HG03460 (cell line): ENCODE results near the gene SPATA33.
"Not testable (repeated sequence)": the region's sequence is repeated elsewhere in the genome, so short reads cannot be mapped to it uniquely, and the experiment has no call there.

Source experiments
- ATAC-seq: cut with Tn5 transposase; IDR thresholded peaks from one replicate; pipeline ENCODE4 v1.9.1; 2021; ENCODE audit not compliant: unreplicated experiment

Gene SPATA33

GRCh38 chr16:89658221-89658879, 714 bp downstream of the SPATA33 start:
- peak; percentile 14 for ATAC-seq

DNA sequence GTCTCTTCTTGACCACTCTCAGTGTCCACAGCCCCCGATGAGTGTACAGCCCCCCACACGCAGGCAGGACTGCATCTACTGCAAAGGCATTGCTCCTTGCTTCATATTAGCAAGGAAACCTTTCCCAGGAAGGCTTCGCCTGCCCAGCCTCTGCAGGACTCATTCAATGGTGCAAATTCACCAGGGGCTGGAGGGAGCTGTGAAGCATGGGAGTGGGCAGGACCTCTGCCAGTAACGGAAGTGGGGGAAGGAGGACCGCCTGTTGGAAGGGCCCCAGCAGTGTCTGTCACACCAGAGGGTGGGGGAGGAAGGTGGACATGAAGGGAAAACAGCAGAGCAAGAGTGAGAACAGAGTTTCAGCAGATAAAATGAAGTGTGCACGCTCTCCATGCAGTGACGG, 2.5 kb downstream of the SPATA33 start:
- no peak for ATAC-seq

DNA sequence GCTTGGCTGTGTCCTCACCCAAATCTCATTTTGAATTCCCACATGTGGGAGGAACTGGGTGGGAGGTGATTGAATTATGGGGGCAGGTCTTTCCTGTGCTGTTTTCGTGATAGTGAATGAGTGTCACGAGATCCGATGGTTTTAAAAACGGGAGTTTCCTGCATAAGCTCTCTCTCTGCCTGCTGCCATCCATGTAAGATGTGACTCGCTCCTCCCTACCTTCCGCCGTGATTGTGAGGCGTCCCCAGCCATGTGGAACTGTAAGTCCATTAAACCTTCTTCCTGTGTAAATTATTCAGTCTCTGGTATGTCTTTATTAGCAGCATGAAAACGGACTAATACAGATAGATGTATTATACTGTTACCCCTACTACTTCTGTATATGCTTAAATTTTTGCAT, 3.6 kb downstream of the SPATA33 start:
- ATAC-seq: no peak

DNA sequence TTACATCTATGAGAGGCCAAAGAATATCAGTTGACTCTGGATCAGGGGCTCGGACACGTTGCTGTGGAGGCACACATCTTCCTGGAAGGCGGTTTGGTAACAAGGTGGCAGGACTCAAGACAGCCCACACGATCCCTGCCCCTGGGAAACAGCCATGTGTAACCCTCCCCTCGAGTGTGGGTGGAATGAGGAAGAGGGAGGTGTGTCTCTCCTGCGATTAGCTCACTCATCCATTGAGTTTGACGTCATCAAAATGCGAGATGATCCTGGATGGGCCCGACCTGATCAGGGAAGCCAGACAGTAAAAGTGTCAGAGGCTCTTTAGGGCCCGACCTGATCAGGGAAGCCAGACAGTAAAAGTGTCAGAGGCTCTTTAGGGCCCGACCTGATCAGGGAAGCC, 6.6 kb downstream of the SPATA33 start:
- not testable (repeated sequence) for ATAC-seq

DNA sequence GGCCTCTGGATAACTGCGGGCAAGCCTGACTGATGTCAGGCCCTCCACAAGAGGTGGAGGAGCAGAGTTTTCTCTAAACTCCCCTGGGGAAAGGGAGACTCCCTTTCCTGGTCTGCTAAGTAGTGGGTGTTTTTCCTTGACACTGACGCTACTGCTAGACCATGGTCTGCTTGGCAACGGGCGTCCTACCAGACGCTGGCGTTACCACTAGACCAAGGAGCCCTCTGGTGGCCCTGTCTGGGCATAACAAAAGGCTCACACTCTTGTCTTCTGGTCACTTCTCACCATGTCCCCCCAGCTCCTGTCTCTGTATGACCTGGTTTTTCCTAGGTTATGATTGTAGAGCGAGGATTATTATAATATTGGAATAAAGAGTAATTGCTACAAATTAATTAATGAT, 9.4 kb downstream of the SPATA33 start:
- not testable (repeated sequence) for ATAC-seq

DNA sequence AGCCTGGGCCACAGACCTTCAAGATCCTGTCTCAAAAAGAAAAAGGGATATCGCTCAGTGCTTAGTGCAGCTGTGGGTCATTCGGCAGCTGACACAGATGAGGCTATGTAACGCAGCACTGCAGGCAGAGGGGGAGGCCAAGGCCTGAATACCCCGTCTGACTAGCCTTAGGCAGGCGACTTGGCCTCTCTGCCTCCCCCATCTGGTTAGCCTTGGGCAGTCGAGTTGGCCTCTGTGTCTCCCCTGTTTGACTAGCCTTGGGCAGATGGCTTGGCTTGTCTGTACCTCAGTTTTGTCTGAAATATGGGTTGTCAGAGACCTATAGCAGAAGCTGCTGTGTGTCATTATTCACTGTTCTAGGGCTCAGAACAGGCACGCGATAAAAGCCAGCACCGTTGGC, 10.0 kb downstream of the SPATA33 start:
- no peak for ATAC-seq

DNA sequence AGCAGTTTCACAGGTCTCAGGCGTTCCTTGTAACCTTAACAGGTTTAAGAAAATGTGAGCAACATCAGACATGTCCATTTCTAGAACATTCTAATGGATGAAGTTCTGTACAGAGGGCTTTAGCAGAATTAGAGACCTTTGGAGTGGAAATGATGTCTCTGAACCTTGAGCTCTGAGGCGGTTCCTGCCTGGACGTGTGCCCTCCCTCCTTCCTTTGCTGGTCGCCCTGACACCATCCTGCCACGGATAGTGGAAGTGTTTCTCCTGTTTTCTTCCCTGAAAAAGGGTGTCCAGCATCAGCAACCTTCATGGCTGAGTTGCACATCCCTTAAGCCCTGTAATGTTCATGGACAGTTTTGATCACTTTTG, 11.1 kb downstream of the SPATA33 start:
- no peak for ATAC-seq

DNA sequence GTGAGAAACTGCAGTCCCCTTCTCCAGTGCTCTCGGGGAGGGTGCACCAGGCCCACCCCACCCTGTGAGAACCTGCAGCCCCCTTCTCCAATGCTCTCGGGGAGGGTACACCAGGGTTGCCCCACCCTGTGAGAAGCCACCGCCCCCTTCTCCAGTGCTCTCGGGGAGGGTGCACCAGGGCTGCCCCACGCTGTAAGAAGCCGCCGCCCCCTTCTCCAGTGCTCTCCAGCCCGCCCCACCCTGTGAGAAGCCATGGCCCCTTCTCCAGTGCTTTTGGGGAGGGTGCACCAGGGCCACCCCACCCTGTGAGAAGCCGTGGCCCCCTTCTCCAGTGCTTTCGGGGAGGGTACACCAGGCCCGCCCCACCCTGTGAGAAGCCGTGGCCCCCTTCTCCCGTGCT, 12.1 kb downstream of the SPATA33 start:
- ATAC-seq: no peak

GRCh38 chr16:89670496-89671431, 13.1 kb downstream of the SPATA33 start:
- ATAC-seq: no peak

DNA sequence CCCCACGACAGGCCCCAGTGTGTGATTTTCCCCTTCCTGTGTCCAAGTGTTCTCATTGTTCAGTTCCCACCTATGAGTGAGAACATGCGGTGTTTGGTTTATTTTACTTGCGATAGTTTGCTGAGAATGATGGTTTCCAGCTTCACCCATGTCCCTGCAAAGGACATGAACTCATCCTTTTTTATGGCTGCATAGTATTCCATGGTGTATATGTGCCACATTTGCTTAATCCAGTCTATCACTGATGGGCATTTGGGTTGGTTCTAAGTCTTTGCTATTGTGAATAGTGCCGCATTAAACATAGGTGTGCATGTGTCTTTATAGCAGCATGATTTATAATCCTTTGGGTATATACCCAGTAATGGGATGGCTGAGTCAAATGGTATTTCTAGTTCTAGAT, 13.9 kb downstream of the SPATA33 start:
- ATAC-seq: not testable (repeated sequence)

- no peak for ATAC-seq
Measured at GRCh38 chr16:89672177-89672941, 14.7 kb downstream of the SPATA33 start.

GRCh38 chr16:89678258-89678657, 20.6 kb downstream of the SPATA33 start:
- ATAC-seq: no peak

GRCh38 chr16:89685916-89686315, 28.3 kb downstream of the SPATA33 start:
- no peak for ATAC-seq

DNA sequence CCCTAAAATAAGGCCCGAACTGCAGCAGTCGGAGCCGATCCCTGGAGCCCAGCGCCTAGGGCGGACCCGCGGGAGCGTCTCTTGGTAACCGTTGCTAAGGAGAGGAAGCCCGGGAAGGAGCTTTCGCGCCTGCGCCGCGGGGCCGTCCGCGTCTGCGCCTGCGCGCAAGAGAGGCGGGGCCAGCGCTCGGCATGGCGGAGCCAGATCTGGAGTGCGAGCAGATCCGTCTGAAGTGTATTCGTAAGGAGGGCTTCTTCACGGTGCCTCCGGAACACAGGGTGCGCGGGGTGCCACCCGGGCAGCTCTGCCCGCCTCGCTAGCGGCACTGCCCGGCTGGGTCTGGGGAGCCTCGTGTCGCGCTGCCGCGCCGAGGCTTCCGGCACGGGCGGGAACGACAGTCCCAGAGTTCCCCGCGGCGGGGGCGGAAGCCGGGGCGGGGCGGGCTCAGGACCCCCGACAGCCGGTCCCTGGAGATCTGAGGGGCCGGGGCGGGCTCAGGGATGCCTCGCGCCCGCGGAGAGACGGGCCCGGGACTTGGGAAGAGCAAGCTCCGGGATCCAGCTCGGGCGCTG, 29.0 kb downstream of the SPATA33 start, which contains the start of gene CDK10:
TSS of gene CDK10 (plus strand) at position 170 of the 572 bp plus-strand sequence. CDS start at position 192, 22 bp downstream.
- peak; percentile 64 for ATAC-seq

GRCh38 chr16:89687092-89687940, 29.7 kb downstream of the SPATA33 start:
- ATAC-seq: peak; percentile 42

- no peak for ATAC-seq
Measured at GRCh38 chr16:89688395-89688794, 30.8 kb downstream of the SPATA33 start.

- ATAC-seq: no peak
Measured at GRCh38 chr16:89689142-89689541, 31.5 kb downstream of the SPATA33 start.

DNA sequence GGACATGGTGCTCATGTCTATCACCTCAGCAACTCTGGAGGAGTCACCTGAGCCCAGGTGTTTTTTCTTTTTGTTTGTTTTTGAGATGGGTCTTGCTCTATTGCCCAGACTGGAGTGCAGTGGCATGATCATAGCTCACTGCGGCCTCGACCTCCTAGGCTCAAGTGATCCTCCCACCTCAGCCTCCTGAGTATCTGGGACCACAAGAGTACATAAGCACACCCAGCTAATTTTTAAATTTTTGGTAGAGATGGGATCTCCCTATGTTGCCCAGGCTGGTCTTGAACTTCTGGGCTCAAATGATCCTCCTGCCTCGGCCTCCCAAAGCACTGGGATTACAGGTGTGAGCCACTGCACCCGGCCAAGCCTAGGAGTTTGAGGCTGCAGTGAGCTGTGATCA, 32.0 kb downstream of the SPATA33 start:
- not testable (repeated sequence) for ATAC-seq

GRCh38 chr16:89690392-89690901, 32.8 kb downstream of the SPATA33 start:
- ATAC-seq: no peak
